Stimulated activated CD8-positive, alpha-beta memory T cell treated with anti-CD3 and anti-CD28 coated beads, Interleukin-7, amount 100 ng/mL, for 4 hours (primary cell): Measurements from ENCODE around the gene BAK1.
"Not testable (repeated sequence)": the region's sequence is repeated elsewhere in the genome, so short reads cannot be mapped to it uniquely, and the experiment has no call there.

Experiments
- DNase-seq, 2 donors: peaks; one replicate each; pipeline ENCODE4 v3.0.0-alpha.2; 2020; ENCODE audit warnings: low read depth in 2 of 2

Gene BAK1

GRCh38 chr6:33609019-33609418, 28.9 kb upstream of the BAK1 start:
- DNase-seq: no peak

- no peak for DNase-seq
Observed at GRCh38 chr6:33607784-33608161, 27.7 kb upstream of the BAK1 start.

- DNase-seq: no peak
Observed at GRCh38 chr6:33607126-33607783, 27.2 kb upstream of the BAK1 start.

GRCh38 chr6:33606642-33607041, 26.6 kb upstream of the BAK1 start:
- DNase-seq: no peak

- DNase-seq: no peak
Observed at GRCh38 chr6:33604941-33605854, 25.1 kb upstream of the BAK1 start.

- no peak for DNase-seq
Observed at GRCh38 chr6:33602180-33602579, 22.1 kb upstream of the BAK1 start.

GRCh38 chr6:33600761-33601160, 20.7 kb upstream of the BAK1 start:
- DNase-seq: no peak

- no peak for DNase-seq
Observed at GRCh38 chr6:33599413-33599938, 19.4 kb upstream of the BAK1 start.

- DNase-seq: no peak
Observed at GRCh38 chr6:33597551-33598322, 17.7 kb upstream of the BAK1 start.

- DNase-seq: not testable (repeated sequence)
Observed at GRCh38 chr6:33596894-33597293, 16.8 kb upstream of the BAK1 start.

- no peak for DNase-seq
Observed at GRCh38 chr6:33595001-33595846, 15.1 kb upstream of the BAK1 start.

GRCh38 chr6:33593414-33593727, 13.3 kb upstream of the BAK1 start:
- no peak for DNase-seq

GRCh38 chr6:33592595-33593413, 12.7 kb upstream of the BAK1 start:
- DNase-seq: peak in 1 of 2 donors; percentile 28

GRCh38 chr6:33592280-33592594, 12.2 kb upstream of the BAK1 start:
- DNase-seq: no peak

GRCh38 chr6:33591424-33592032, 11.5 kb upstream of the BAK1 start:
- DNase-seq: no peak

- DNase-seq: no peak
Observed at GRCh38 chr6:33590531-33591198, 10.6 kb upstream of the BAK1 start.

GRCh38 chr6:33589731-33590530, 9.9 kb upstream of the BAK1 start:
- DNase-seq: no peak

GRCh38 chr6:33589392-33589730, 9.3 kb upstream of the BAK1 start:
- DNase-seq: no peak

GRCh38 chr6:33588894-33589293, 8.8 kb upstream of the BAK1 start:
- DNase-seq: no peak
